ENCODE results near the gene NR3C2. TPM values are rescaled to one million over a fixed set of nuclear protein-coding genes. Genes with fewer than 3 reads are reported as not detected.
A peak's percentile ranks its signal among the peaks of the same experiment; 100 is the strongest.

Gene NR3C2
- total RNA-seq, 1 experiment from 2014 or later = 2.7 TPM

- no peak for ATAC-seq
- no peak for DNase-seq (ENCODE audit: low read depth, low spot score)
- no peaks in the 10 kb centered on the region for H4K20me1 ChIP-seq (ENCODE audit: insufficient read depth)
- no peak overlapping the region for H2AFZ ChIP-seq (ENCODE audit: low read depth, low read length, poor library complexity, severe bottlenecking)
- H3K4me1 ChIP-seq (ENCODE audit: control insufficient read depth in 1 of 2, insufficient read depth in 2 of 2, low read length in 2 of 2) = peaks cover 4 to 23% of the 10 kb centered on the region in 2 experiments; a peak in 3 of 4 replicates
- H3K27ac ChIP-seq (ENCODE audit: low read depth, low read length) = no peak overlapping the region
- CTCF ChIA-PET = no interaction called here
- H3K4me3 ChIP-seq (replicated peaks in 1 of 2; ENCODE audit: low read depth in 1 of 2, low read length in 2 of 2) = no peak overlapping the region
- no peaks in the 10 kb centered on the region for H3K9me2 ChIP-seq (ENCODE audit: insufficient read depth)
- H3K4me2 ChIP-seq (ENCODE audit: low read length) = no peak overlapping the region
- H3K27me3 ChIP-seq (ENCODE audit: insufficient read depth, low read length) = no peaks in the 10 kb centered on the region; the same call in none of the 2 replicates
- TF ChIP-seq CEBPB (IDR thresholded peaks at IDR 0.05; ENCODE audit: low read depth) = no peak
- RAD21 ChIA-PET (ENCODE audit: low non-redundant PET in 1 of 2, low total read pairs in 2 of 2, uncharacterized antibody in 2 of 2, unreplicated experiment in 2 of 2) = no interaction called here
- no peak overlapping the region for H3K9ac ChIP-seq (ENCODE audit: low read length)
- no peaks in the 10 kb centered on the region for H3K9me3 ChIP-seq (ENCODE audit: control insufficient read depth in 1 of 2, insufficient read depth in 1 of 2, low read depth in 1 of 2, low read length in 2 of 2)
- H3K36me3 ChIP-seq (ENCODE audit: control insufficient read depth in 1 of 2, insufficient read depth in 2 of 2, low read length in 2 of 2) = no peaks in the 10 kb centered on the region
- intact Hi-C loops (cut with micrococcal nuclease) = loop anchor here (10.0 kb wide), 1 partner anchor 463 kb away; no protein-coding TSS in a partner anchor
- POLR2A ChIA-PET = no interaction called here
- no TSS peak for BruUV-seq (replicated peaks)
- H3K79me2 ChIP-seq (ENCODE audit: insufficient read depth, low read length) = no peaks in the 10 kb centered on the region
Measured at GRCh38 chr4:148447681-148448080, 5.5 kb upstream of the NR3C2 start.

- ChIA-PET RAD21 (ENCODE audit: low non-redundant PET in 1 of 2, low total read pairs in 2 of 2, uncharacterized antibody in 2 of 2, unreplicated experiment in 2 of 2) (no interaction called here), POLR2A (no interaction called here), CTCF (no interaction called here)
- Histone ChIP-seq H3K27me3 (ENCODE audit: insufficient read depth, low read length) (no peaks in the 10 kb centered on the region; the same call in none of the 2 replicates), H3K9ac (ENCODE audit: low read length) (0 out of 2 replicates have a peak overlapping the region, but pooled peaks have one; percentile 13), H2AFZ (ENCODE audit: low read depth, low read length, poor library complexity, severe bottlenecking) (no peak overlapping the region), H3K4me2 (ENCODE audit: low read length) (peak overlapping the region; percentile 99), H3K36me3 (ENCODE audit: control insufficient read depth in 1 of 2, insufficient read depth in 2 of 2, low read length in 2 of 2) (no peaks in the 10 kb centered on the region), H3K79me2 (ENCODE audit: insufficient read depth, low read length) (no peaks in the 10 kb centered on the region), H3K4me3 (replicated peaks in 1 of 2; ENCODE audit: low read depth in 1 of 2, low read length in 2 of 2) (peak overlapping the region; percentile 38 to 63), H3K9me2 (ENCODE audit: insufficient read depth) (no peaks in the 10 kb centered on the region), H3K27ac (ENCODE audit: low read depth, low read length) (no peak overlapping the region), H4K20me1 (ENCODE audit: insufficient read depth) (no peaks in the 10 kb centered on the region), H3K9me3 (ENCODE audit: control insufficient read depth in 1 of 2, insufficient read depth in 1 of 2, low read depth in 1 of 2, low read length in 2 of 2) (no peaks in the 10 kb centered on the region), H3K4me1 (ENCODE audit: control insufficient read depth in 1 of 2, insufficient read depth in 2 of 2, low read length in 2 of 2) (peaks cover 4 to 27% of the 10 kb centered on the region in 2 experiments; a peak in 3 of 4 replicates)
- ATAC-seq = no peak
- BruUV-seq (replicated peaks) = no TSS peak
- TF ChIP-seq TCF7L2 (IDR thresholded peaks at IDR 0.05; ENCODE audit: borderline replicate concordance, extremely low read depth, insufficient read depth, insufficient read length) (no peak), YY1 (IDR thresholded peaks at IDR 0.05; ENCODE audit: extremely low read depth, insufficient replicate concordance, low read depth, low read length) (no peak), CEBPB (IDR thresholded peaks at IDR 0.05; ENCODE audit: low read depth) (no peak), ATF3 (IDR thresholded peaks at IDR 0.05) (no peak), EGR1 (IDR thresholded peaks at IDR 0.05; ENCODE audit: low read depth) (no peak), JUND (IDR thresholded peaks at IDR 0.05) (no peak), FOSL1 (IDR thresholded peaks at IDR 0.05; ENCODE audit: low read depth) (no peak), POLR2A (IDR thresholded peaks at IDR 0.05; ENCODE audit: borderline replicate concordance, extremely low read depth, insufficient read depth, insufficient read length) (no peak), SP1 (IDR thresholded peaks at IDR 0.05; ENCODE audit: low read depth) (no peak), ZNF274 (IDR thresholded peaks at IDR 0.05; ENCODE audit: low read depth, low read length) (no peak)
- DNase-seq (ENCODE audit: low read depth, low spot score) = no peak
- intact Hi-C loops (cut with micrococcal nuclease) = loop anchor here (10.0 kb wide), 1 partner anchor 461 kb away; no protein-coding TSS in a partner anchor
Measured at GRCh38 chr4:148445860-148446330, 3.7 kb upstream of the NR3C2 start.
